NCI-H146 treated with DMSO at 0.1 percent for 48 hours (cell line): ENCODE results near the gene ZPBP2.
"Not testable (repeated sequence)": the region's sequence is repeated elsewhere in the genome, so short reads cannot be mapped to it uniquely, and the experiment has no call there.

Experiments
- DNase-seq: peaks from one replicate; lab custom pipeline; 2025; ENCODE audit not compliant: unreplicated experiment; lab: John Stamatoyannopoulos, UW

ZPBP2 gene

DNA sequence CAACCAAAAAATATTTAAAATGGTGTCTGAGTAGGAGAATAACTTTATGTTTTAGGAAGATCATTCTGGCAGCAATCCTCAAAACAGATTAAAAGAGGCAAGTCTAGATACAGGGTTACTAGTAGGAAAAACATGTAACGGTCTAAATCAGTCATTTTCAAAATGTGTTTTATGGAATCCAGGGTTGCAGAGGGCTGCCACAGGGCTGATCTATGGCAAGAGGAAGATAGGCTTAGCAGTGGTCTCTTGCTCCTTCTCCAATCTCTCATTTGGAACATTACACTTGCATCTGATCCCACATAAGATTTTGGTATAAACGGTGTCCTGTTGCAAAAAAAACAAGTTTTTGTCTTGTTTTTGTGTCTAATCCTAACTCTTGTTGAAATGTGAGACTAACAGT lies 13.1 kb upstream of the ZPBP2 start:
- no peak for DNase-seq

DNA sequence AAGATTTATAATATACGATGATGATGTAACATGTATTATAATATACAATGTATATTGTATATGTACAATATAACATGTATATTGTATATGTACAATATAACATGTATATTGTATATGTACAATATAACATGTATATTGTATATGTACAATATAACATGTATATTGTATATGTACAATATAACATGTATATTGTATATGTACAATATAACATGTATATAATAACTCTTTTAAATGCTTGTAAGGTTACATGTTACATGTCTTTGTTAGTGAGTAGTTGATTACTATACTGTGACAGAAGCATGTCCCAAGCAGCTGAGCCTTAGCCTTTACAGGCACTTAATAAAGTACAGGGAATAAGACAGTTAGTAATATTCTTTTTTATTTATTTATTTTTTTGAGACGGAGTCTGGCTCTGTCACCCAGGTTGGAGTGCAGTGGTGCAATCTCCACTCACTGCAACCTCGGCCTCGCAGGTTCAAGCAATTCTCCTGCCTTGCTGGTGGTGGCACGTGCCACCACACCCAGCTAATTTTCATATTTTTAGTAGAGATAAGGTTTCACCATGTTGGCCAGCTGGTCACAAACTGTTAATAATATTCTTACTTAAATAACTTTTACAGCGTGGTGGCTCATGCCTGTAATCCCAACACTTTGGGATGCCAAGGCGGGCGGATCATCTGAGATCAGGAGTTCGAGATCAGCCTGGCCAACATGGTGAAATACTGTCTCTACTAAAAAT lies 11.9 kb upstream of the ZPBP2 start:
- not testable (repeated sequence) for DNase-seq

- DNase-seq = no peak
Measured at GRCh38 chr17:39861235-39861634, 6.8 kb upstream of the ZPBP2 start.

DNA sequence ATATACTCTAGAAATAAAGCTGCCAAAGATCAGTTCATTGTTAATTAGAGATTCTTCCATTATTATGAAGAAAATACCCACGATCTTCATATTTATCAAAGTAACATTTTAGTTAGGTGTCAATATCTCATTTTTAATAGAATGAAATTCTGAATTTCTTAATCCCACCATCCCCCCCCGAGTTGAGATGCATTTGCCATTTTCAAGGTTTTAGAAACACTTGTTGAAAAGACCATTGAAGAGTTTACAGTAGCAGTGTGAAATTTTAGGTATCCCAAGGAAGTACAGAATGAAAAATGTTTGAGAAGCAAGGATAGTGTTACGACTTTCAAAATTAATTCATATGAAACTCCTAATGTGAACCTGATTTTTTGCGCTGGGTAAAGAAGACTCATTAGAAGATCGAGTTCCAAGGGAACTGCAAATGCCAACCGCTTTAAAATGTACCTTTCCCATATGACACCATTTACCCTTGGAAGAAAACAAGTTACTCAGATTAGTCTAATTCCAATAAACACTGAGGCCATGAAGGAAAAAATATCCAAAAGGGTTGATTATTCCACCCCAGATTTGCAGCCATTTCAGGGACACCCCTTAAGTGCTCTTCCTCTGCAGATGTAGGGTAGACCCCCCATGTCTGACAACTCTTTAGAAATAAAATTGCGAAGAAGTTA lies 4.6 kb upstream of the ZPBP2 start:
- no peak for DNase-seq

DNA sequence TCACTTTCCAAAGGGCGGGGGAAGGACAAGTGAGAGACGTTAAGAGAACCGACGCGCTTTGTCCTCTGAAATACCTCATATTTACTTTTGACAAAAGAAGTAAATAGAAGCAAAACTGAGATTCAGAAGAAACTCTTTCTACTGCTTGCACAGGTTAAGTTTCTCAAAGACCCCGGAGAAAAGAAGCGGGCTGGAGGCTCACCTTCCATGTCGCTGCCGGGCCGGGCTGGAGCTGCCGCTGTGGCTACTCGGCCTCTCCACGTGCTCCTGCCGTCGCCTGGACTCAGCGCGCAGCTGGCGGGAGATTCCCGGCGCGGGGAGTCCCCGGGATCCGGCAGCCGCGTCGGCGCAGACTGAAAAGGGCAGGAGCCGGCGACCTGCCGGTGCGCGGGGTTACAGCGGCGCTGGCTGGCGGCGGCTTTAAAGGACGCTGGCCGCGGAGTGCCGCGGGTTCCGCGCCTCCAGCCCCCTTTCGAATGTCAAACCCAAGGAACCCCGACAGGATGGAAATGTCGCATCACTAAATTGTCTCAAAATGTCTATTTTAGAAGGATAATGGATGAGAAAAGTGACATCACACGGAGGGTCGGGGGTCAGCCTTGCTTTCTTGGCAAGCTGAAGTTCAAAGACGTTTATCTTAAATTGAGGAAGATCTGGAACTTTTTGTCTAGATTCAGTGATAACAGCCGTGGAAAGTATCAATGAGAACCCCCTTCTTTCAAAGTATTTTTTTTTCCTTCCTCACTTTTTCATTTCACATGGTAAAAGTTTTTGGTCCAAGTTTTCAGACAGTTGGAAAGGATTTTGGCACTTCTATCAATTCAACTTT lies 3.9 kb upstream of the ZPBP2 start, which contains the start of gene IKZF3:
IKZF3 (minus strand) TSS at position 395 of the 829 bp plus-strand sequence; CDS start at position 209, 186 bp downstream.
- no peak for DNase-seq

DNA sequence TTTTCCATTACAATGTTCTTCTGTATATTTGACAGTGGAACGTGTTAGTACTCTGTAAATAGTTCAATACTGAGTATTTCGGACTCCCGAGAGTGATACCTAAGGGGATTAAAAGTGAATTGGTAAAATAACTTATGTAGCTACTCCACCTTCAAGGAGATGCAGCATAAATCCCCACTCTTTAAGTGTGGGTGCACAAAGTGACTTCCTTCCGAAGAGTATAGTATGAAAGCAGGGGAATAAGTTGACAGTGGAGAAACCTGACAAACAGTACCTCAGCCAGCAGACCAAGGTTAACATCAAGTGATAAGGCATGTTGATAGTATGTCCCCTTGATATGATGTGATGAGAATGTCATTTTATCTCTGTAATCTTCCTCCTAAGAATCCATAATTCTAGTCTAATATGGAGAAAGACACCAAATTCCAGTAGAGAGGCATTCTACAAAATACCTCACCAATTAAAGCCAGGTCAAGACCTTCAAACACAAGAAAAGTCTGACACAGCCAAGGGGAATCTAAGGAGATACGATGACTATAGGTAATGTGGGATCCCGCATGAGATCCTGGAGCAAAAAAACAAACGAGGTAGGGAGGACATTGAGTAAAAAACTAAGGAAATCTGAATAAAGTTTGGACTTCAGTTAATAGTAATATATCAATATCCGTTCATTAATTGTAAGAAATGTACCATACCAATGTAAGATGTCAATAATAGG lies 1.8 kb upstream of the ZPBP2 start:
- no peak for DNase-seq

GRCh38 chr17:39867084-39867879 lies 720 bp upstream of the ZPBP2 start:
- no peak for DNase-seq

DNA sequence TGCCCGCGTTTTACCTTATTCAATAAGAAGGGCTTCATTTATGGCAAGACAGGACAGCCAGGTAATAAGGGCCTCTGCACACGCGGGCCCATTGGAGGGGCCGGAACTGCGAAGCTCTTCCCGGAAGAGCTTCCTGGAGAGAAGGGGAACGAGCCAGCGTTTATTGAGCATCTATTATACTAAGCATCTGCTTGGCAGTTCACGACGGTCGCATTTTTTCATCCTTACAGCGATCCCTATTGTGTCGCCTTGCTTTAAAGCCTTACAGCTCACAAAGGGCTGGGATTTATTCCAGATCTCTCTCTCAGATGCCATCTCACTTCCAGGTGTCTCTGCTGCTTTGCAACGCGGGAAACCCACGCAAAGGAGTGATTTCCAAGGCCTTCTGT lies 546 bp downstream of the ZPBP2 start:
- DNase-seq = no peak

DNA sequence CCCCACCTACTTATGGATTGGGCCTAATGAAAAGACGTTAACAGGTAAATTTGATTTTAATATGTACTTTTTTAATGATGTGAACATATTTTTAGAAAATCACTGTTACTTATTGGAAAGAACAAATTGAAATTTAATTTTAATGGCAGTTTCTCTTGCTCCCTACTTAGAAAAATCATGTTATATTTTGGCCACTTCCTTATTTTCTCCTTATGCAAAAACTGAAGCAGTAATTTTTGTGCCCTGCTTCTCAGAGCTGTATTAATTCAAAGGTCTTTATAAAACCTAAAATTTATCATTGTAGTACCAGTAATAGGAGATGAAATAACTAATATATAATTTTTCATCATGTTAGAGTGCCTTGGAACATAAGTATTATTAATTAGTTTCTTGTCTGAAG lies 2.8 kb downstream of the ZPBP2 start:
- DNase-seq = no peak

DNA sequence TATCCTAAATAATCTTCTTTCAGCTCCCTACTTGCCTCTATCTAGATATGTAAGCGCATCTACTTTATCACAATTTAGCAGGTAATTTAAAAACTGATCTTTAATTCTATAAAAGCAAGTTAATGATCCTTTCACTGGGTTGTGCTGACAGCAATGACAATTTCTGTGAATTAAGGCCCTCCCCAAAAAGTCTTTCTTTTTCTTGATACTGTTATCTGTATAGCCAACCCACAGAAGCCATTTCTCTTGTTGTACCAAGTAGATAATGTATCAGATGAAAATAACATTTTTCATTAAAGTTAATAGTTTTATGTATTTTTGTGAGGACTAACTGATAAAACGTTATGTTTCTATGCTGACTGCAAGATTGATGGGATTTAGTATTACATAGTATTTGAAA lies 3.8 kb downstream of the ZPBP2 start:
- no peak for DNase-seq

DNA sequence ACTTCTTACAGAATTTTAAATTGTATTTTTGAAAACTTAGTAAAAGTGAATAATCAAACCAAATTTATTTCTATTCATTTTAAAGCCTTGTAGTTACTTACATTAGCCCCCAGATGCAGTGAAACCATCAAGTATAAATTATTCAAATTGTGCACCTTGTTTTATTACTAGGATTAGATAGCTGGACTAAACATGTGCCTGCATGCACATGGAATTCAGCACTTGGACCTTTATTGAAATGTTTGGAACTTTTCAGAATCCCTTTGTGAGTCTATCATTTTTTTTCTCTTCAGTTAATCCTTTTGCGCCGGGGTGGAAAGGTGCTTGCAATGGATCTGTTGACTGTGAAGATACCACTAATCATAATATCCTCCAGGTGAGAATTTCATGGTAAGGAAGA lies 4.7 kb downstream of the ZPBP2 start:
- no peak for DNase-seq

DNA sequence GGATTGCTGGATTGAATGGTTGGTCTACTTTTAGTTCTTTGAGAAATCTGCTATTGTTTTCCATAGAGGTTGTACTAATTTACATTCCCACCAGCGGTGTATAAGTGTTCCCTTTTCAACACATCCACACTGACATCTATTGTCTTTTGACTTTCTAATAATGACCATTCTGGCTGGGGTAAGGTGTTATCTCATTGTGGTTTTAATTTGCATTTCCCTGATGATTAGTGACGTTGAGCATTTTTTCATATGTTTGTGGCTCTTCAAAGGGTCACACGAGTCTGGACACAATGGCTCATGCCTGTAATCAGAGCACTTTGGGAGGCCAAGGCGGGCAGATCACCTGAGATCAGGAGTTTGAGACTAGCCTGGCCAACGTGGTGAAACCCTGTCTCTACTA lies 18.1 kb downstream of the ZPBP2 start:
- not testable (repeated sequence) for DNase-seq

DNA sequence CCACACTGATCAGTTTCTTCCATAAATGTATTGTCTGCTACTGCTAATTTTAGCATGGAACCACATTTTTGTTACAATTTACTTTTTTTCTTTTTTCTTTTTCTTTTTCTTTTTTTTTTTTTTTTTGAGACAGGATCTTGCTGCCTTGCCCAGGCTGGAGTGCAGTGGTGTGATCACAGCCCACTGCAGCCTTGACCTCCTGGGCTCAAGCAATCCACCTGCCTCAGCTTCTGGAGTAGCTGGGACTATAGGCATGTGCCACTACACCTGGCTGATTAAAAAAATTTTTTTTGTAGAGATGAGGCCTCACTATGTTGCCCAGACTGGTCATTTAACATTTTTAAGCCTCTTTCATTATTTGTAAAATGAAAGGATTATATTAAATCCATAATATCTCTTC lies 19.1 kb downstream of the ZPBP2 start:
- no peak for DNase-seq

DNA sequence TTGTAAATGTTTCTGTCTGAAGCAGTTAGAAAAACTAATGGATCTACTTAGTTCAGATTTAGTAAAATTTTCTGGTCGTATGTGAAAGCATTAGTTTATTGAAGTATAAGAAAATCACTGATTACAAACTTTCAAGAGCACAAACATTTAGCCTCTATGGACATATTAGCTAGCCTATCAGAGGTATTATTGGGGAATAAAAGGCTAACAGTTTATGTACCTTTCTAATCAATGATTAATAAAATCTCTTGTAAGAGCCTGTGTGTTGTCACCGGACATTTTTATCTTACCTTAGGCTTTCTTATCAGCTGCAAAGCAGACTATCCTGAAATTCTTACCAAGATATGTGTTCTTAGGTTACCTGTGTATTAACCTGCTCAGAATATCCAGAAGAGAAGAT lies 21.2 kb downstream of the ZPBP2 start:
- DNase-seq = no peak

DNA sequence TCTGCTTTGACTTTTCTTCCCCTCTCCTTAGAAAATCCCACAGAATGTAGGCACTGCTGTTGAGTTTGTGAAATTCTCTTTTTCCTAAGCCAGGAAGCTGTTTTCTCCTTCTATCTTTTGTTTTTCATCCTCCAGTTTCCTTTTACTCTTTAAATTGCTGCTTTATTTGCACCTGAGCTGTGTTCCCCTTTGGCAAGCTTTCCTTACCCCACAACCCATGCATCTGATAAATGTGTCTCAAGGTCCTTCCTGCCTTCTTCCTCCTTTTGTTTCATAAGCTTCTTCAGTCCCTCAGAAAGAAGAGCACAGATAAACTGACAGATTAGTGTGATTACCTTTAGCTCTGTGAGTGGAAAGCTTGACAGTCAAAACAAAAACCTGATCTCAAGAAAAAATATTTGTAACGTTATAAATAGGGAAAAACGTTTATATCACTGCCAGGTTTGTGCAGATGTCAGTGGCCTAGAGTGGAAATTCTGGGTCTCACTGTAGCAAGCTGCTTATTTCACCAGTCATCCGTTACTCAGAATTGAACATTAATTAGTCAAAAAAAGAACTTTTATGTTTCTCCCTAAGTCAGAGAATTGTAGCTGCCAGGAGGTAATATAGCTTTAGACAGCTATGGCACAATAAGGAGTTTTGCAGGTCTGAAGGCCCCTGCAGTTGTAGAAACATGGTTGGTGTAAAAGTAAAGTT lies 26.8 kb downstream of the ZPBP2 start:
- no peak for DNase-seq

- no peak for DNase-seq
Measured at GRCh38 chr17:39898088-39898487, 30.1 kb downstream of the ZPBP2 start.

DNA sequence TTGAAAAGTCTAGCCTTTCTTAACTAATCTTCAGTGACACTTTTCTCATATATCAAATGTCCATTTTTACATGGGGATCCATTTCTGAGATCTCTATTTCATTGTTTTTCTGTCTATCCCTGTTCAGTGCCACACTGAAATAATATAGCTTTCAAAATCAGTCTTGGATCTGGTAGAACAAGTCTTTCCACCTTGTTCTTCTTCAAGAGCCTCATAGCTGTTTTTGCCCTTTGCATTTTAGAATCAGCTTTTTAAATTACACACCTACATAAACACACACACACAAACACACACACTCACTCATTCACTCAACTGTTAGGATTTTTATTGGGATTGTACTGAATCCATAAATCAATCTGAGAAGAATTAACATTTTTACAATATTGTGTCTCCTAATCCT lies 31.2 kb downstream of the ZPBP2 start:
- DNase-seq = no peak

- DNase-seq = not testable (repeated sequence)
Measured at GRCh38 chr17:39902027-39902426, 34.0 kb downstream of the ZPBP2 start.

GRCh38 chr17:39903158-39903884 lies 35.3 kb downstream of the ZPBP2 start:
- DNase-seq = no peak
